ENCODE results near the gene MPZL1. TPM values are rescaled to one million over a fixed set of nuclear protein-coding genes. Genes with fewer than 3 reads are reported as not detected.

The MPZL1 gene
- polyA plus RNA-seq, 3 donors, result 23.1 to 63.6 (median 61.8) TPM

- Histone ChIP-seq H3K4me1 (ENCODE audit: control insufficient read depth in 1 of 2, insufficient read depth in 2 of 2, low read length in 2 of 2) (peaks cover 30 to 42% of the 10 kb centered on the region in 2 donors), H3K27ac (ENCODE audit: low read depth in 1 of 2, low read length in 2 of 2) (no peak overlapping the region), H3K79me2 (ENCODE audit: insufficient read depth, low read length) (no peaks in the 10 kb centered on the region), H3K4me2 (replicated peaks; ENCODE audit: extremely low read depth, low read length, poor library complexity, severe bottlenecking) (peak overlapping the region; percentile 94), H3K4me3 (replicated peaks in 1 of 3; ENCODE audit: low read depth in 2 of 3, low read length in 3 of 3) (peak overlapping the region; percentile 66 to 95 (median 87)), H3K36me3 (replicated peaks in 1 of 2; ENCODE audit: control insufficient read depth in 1 of 2, insufficient read depth in 2 of 2, low read length in 2 of 2) (no peaks in the 10 kb centered on the region), H3K27me3 (ENCODE audit: control insufficient read depth in 2 of 2, insufficient read depth in 2 of 2, low read length in 2 of 2) (no peaks in the 10 kb centered on the region), H3K9ac (ENCODE audit: insufficient read depth, low read length, poor library complexity, severe bottlenecking) (peak overlapping the region; percentile 65), H2AFZ (ENCODE audit: insufficient read depth, low read depth, low read length, poor library complexity, severe bottlenecking) (peak overlapping the region; percentile 90), H4K20me1 (ENCODE audit: insufficient read depth, low read length) (peaks cover 9% of the 10 kb centered on the region), H3K9me3 (replicated peaks in 1 of 2; ENCODE audit: control insufficient read depth in 1 of 2, insufficient read depth in 1 of 2, low read length in 2 of 2) (no peaks in the 10 kb centered on the region)
- no peak for TF ChIP-seq CTCF (IDR thresholded peaks at IDR 0.05)
- Mint-ChIP-seq H3K4me3 (peak overlapping the region; percentile 93 to 95), H3K27ac (peak overlapping the region in 5 of 7 donors; percentile 0 to 52 (median 31)), H3K4me1 (peaks cover 41% of the 10 kb centered on the region), H3K36me3 (no peaks in the 10 kb centered on the region), H3K27me3 (ENCODE audit: low read depth in 3 of 3) (peaks cover 12 to 15% (median 14%) of the 10 kb centered on the region in 3 donors), H3K9me3 (no peaks in the 10 kb centered on the region)
- under 1% methylated on average over 24 of the region's 31 CpGs for WGBS (ENCODE audit: insufficient coverage)
- intact Hi-C loops (cut with micrococcal nuclease), result no loop called here
- peak in 1 of 3 donors; percentile 16 for DNase-seq
These were observed 8.3 kb upstream of the MPZL1 start for GRCh38 chr1:167713330-167714081.

DNA sequence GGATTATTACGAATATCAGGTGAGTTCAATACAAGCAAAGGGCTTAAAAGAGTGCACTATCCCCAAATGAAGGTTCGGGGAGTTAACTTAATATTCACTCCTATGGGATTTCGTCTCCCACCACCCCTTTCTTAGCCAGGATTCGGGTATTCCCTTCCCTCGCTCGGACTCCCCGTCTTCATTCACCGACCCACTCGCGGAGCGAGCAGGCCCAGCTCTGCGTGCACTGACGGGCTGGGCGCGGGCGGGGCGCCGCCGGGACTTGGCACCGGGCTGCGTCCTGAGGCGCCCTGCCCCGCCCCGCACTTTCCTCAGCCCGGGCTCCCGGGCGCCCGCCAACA is 7.7 kb upstream of the MPZL1 start:
- Mint-ChIP-seq H3K9me3 (no peaks in the 10 kb centered on the region), H3K4me1 (peaks cover 35% of the 10 kb centered on the region), H3K27ac (peak overlapping the region in 1 of 7 donors; percentile 60), H3K36me3 (no peaks in the 10 kb centered on the region), H3K4me3 (peak overlapping the region; percentile 93 to 95), H3K27me3 (ENCODE audit: low read depth in 3 of 3) (peaks cover 12 to 15% (median 14%) of the 10 kb centered on the region in 3 donors)
- Histone ChIP-seq H3K4me3 (replicated peaks in 1 of 3; ENCODE audit: low read depth in 2 of 3, low read length in 3 of 3) (peak overlapping the region; percentile 66 to 95 (median 87)), H3K9ac (ENCODE audit: insufficient read depth, low read length, poor library complexity, severe bottlenecking) (peak overlapping the region; percentile 65), H3K27ac (ENCODE audit: low read depth in 1 of 2, low read length in 2 of 2) (peak overlapping the region in 1 of 2 donors; percentile 5), H2AFZ (ENCODE audit: insufficient read depth, low read depth, low read length, poor library complexity, severe bottlenecking) (peak overlapping the region; percentile 90), H3K9me3 (replicated peaks in 1 of 2; ENCODE audit: control insufficient read depth in 1 of 2, insufficient read depth in 1 of 2, low read length in 2 of 2) (no peaks in the 10 kb centered on the region), H3K4me2 (replicated peaks; ENCODE audit: extremely low read depth, low read length, poor library complexity, severe bottlenecking) (peak overlapping the region; percentile 94), H3K36me3 (replicated peaks in 1 of 2; ENCODE audit: control insufficient read depth in 1 of 2, insufficient read depth in 2 of 2, low read length in 2 of 2) (no peaks in the 10 kb centered on the region), H3K79me2 (ENCODE audit: insufficient read depth, low read length) (no peaks in the 10 kb centered on the region), H3K4me1 (ENCODE audit: control insufficient read depth in 1 of 2, insufficient read depth in 2 of 2, low read length in 2 of 2) (peaks cover 24 to 37% of the 10 kb centered on the region in 2 donors), H4K20me1 (ENCODE audit: insufficient read depth, low read length) (peaks cover 3% of the 10 kb centered on the region), H3K27me3 (ENCODE audit: control insufficient read depth in 2 of 2, insufficient read depth in 2 of 2, low read length in 2 of 2) (no peaks in the 10 kb centered on the region)
- WGBS (ENCODE audit: insufficient coverage), result under 1% methylated on average over 27 of the region's 28 CpGs
- intact Hi-C loops (cut with micrococcal nuclease), result no loop called here
- no peak for TF ChIP-seq CTCF (IDR thresholded peaks at IDR 0.05)
- DNase-seq, result no peak
